Measurements from ENCODE around the gene PABPN1. TPM values are rescaled to one million over a fixed set of nuclear protein-coding genes. Genes with fewer than 3 reads are reported as not detected.

Gene PABPN1
- total and polyA plus RNA-seq, 2 of the 13 experiments (the other 11 are each of a cell fraction or from before 2014, with no cell fraction given): 233 to 524 TPM

DNA sequence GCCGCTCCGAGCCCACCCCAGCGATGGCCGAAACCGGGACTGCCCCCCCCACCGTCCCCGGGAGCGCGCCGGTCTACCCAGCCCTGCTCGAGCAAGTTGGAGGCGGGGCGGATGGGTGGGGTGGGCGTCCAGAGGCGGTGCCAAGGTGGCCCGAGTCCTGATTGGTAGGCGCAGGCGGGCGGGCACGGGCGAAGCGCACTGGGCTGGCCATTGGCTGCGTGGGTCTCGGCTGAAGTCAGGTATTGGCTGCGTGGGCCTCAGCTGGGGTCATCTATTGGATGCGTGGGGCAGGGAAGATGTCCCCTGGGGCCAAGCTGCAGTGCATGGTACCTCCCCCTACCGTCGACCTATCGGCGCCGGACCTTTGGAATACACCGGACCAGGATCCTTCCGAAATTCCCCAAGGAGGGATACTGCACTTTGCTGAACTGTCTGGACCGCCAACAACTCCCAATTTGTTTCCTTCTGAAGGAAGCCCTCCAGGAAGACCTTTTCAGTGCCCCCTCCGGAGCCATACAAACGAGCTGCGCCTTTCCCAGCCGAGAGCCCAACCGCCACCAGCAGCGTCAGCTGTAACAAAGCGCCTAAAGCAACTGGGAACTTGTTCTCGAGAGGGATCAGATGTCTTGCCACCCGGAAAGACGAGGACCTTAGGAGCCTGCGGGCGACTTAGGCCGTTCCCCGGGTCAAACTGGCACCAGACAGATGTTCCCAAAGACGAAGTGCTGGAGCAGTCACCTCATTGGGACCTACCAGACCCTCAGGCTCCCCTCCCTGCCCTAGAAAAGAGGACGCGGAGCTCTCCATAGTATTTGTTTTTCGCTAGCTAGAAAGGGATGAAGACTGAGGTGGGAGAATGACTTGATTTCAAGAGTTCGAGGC is 35.0 kb upstream of the PABPN1 start, which contains the start of gene HOMEZ (continued):
- TF ChIP-seq SNAI1 (CRISPR knock-in tag; IDR thresholded peaks at IDR 0.05; ENCODE audit: borderline replicate concordance) (peak; percentile 77), SMYD3 (CRISPR knock-in tag; IDR thresholded peaks at IDR 0.05) (no peak), AGO2 (optimal IDR thresholded peaks at IDR 0.05; ENCODE audit: low read depth, low read length) (peak; percentile 63), SALL2 (CRISPR knock-in tag; IDR thresholded peaks at IDR 0.05) (peak; percentile 87), HDAC2 (CRISPR knock-in tag; IDR thresholded peaks at IDR 0.05) (peak; percentile 69), ZNF33B (CRISPR knock-in tag; IDR thresholded peaks at IDR 0.05) (peak; percentile 91; the same call in 1 of the 2 replicates), ZNF468 (CRISPR knock-in tag; IDR thresholded peaks at IDR 0.05) (no peak), BHLHE40 (IDR thresholded peaks at IDR 0.05; ENCODE audit: low read length) (peak; percentile 84), ZNF644 (CRISPR knock-in tag; IDR thresholded peaks at IDR 0.05; ENCODE audit: low read depth) (peak; percentile 70), ZNF256 (CRISPR knock-in tag; conservative IDR thresholded peaks at IDR 0.05) (no peak), ZNF235 (CRISPR knock-in tag; IDR thresholded peaks at IDR 0.05; ENCODE audit: borderline replicate concordance) (peak; percentile 89), ZNF75D (CRISPR knock-in tag; IDR thresholded peaks at IDR 0.05; ENCODE audit: borderline replicate concordance) (no peak), ATF7-NPFF (CRISPR knock-in tag; IDR thresholded peaks at IDR 0.05; ENCODE audit: low read depth) (peak; percentile 96), GZF1 (CRISPR knock-in tag; IDR thresholded peaks at IDR 0.05) (peak; percentile 25; the same call in 1 of the 2 replicates), SMARCE1 (IDR thresholded peaks at IDR 0.05; ENCODE audit: borderline replicate concordance) (no peak), POLR2G (IDR thresholded peaks at IDR 0.05; ENCODE audit: low read depth, low read length) (peak; percentile 94), ZNF33A (CRISPR knock-in tag; IDR thresholded peaks at IDR 0.05; ENCODE audit: borderline replicate concordance) (no peak)
- TF ChIP-seq, protein P1, sequence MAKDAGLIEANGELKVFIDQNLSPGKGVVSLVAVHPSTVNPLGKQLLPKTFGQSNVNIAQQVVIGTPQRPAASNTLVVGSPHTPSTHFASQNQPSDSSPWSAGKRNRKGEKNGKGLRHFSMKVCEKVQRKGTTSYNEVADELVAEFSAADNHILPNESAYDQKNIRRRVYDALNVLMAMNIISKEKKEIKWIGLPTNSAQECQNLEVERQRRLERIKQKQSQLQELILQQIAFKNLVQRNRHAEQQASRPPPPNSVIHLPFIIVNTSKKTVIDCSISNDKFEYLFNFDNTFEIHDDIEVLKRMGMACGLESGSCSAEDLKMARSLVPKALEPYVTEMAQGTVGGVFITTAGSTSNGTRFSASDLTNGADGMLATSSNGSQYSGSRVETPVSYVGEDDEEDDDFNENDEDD (CRISPR knock-in tag; IDR thresholded peaks at IDR 0.05; ENCODE audit: borderline replicate concordance): peak; percentile 77; the same call in 1 of the 2 replicates
- TF ChIP-seq, protein P2, sequence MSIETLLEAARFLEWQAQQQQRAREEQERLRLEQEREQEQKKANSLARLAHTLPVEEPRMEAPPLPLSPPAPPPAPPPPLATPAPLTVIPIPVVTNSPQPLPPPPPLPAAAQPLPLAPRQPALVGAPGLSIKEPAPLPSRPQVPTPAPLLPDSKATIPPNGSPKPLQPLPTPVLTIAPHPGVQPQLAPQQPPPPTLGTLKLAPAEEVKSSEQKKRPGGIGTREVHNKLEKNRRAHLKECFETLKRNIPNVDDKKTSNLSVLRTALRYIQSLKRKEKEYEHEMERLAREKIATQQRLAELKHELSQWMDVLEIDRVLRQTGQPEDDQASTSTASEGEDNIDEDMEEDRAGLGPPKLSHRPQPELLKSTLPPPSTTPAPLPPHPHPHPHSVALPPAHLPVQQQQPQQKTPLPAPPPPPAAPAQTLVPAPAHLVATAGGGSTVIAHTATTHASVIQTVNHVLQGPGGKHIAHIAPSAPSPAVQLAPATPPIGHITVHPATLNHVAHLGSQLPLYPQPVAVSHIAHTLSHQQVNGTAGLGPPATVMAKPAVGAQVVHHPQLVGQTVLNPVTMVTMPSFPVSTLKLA (IDR thresholded peaks at IDR 0.05): peak; percentile 52; the same call in 1 of the 2 replicates
- TF ChIP-seq, protein P3, sequence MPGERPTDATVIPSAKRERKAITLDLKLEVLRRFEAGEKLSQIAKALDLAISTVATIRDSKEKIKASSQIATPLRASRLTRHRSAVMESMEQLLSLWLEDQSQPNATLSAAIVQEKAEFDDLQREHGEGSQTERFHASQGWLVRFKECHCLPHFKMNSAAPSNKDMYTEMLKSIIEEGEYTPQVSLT (CRISPR knock-in tag; IDR thresholded peaks at IDR 0.05; ENCODE audit: borderline replicate concordance, low read depth): 0 out of 2 replicates have a peak, but pooled peaks have one; percentile 54
- TF ChIP-seq, protein P4, sequence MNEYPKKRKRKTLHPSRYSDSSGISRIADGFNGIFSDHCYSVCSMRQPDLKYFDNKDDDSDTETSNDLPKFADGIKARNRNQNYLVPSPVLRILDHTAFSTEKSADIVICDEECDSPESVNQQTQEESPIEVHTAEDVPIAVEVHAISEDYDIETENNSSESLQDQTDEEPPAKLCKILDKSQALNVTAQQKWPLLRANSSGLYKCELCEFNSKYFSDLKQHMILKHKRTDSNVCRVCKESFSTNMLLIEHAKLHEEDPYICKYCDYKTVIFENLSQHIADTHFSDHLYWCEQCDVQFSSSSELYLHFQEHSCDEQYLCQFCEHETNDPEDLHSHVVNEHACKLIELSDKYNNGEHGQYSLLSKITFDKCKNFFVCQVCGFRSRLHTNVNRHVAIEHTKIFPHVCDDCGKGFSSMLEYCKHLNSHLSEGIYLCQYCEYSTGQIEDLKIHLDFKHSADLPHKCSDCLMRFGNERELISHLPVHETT (CRISPR knock-in tag; conservative IDR thresholded peaks at IDR 0.05): peak; percentile 92; the same call in 1 of the 2 replicates
- TF ChIP-seq, protein P5, sequence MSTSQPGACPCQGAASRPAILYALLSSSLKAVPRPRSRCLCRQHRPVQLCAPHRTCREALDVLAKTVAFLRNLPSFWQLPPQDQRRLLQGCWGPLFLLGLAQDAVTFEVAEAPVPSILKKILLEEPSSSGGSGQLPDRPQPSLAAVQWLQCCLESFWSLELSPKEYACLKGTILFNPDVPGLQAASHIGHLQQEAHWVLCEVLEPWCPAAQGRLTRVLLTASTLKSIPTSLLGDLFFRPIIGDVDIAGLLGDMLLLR (CRISPR knock-in tag; IDR thresholded peaks at IDR 0.05): peak; percentile 91
